ENCODE data around the gene FZD4. TPM values are rescaled to one million over a fixed set of nuclear protein-coding genes. Genes with fewer than 3 reads are reported as not detected.

The FZD4 gene
- total and polyA plus RNA-seq, 2 donors (not counting 1 experiment from before 2014, with no cell fraction given): 0.01 to 0.02 TPM

- Mint-ChIP-seq H3K4me1 (no peaks in the 10 kb centered on the region), H3K4me3 (no peak overlapping the region), H3K27me3 (peaks cover 10% of the 10 kb centered on the region), H3K9me3 (ENCODE audit: insufficient read depth) (no peaks in the 10 kb centered on the region), H3K27ac (no peak overlapping the region)
- intact Hi-C loops (cut with micrococcal nuclease): no loop called here
- ATAC-seq (ENCODE audit: low read depth): no peak
- H3K9me3 ChIP-seq (ENCODE audit: control extremely low read depth in 1 of 3, control insufficient read depth in 2 of 3, insufficient read depth in 1 of 3, low read length in 2 of 3): no peaks in the 10 kb centered on the region
- H3K9ac ChIP-seq (ENCODE audit: low read length): no peak overlapping the region
- H3K36me3 ChIP-seq (replicated peaks in 1 of 2; ENCODE audit: control extremely low read depth in 1 of 2, control insufficient read depth in 1 of 2, extremely low read depth in 1 of 2, insufficient read depth in 2 of 2, low read length in 1 of 2): no peaks in the 10 kb centered on the region
- ChIA-PET POLR2A (no interaction called here), CTCF (interaction anchor here (0.6 to 7.7 kb wide), 24 partner anchors 8 to 484 kb away, joined by 3 to 123 read pairs (median 4); partner anchors contain the start of gene FZD4)
- peak; percentile 49 for DNase-seq
- no peak overlapping the region for H3K4me3 ChIP-seq (ENCODE audit: control extremely low read depth in 1 of 5, extremely low read depth in 1 of 5, insufficient read depth in 1 of 5, low read depth in 2 of 5, low read length in 4 of 5)
- no peak for TF ChIP-seq EZH2 (IDR thresholded peaks at IDR 0.05; ENCODE audit: borderline replicate concordance, insufficient read depth, low read depth, low read length, poor library complexity, severe bottlenecking)
- TF ChIP-seq CTCF (IDR thresholded peaks at IDR 0.05): peak; percentile 76
- WGBS (ENCODE audit: insufficient coverage): no CpG with 5 or more reads among the region's 4 CpGs
- no peak overlapping the region for H3K4me2 ChIP-seq (replicated peaks; ENCODE audit: low read depth, low read length, poor library complexity, severe bottlenecking)
- H4K20me1 ChIP-seq (ENCODE audit: control insufficient read depth, insufficient read depth, low read length, poor library complexity, severe bottlenecking): no peaks in the 10 kb centered on the region
- no peaks in the 10 kb centered on the region for H3K79me2 ChIP-seq (ENCODE audit: control insufficient read depth, insufficient read depth, low read length)
- H3K4me1 ChIP-seq (ENCODE audit: control insufficient read depth in 2 of 2, insufficient read depth in 2 of 2, low read length in 2 of 2): no peaks in the 10 kb centered on the region
- no peak overlapping the region for H3K27ac ChIP-seq (ENCODE audit: low read length in 2 of 2)
- H3K27me3 ChIP-seq (replicated peaks in 1 of 4; ENCODE audit: control extremely low read depth in 1 of 4, control insufficient read depth in 3 of 4, insufficient read depth in 4 of 4, low read length in 3 of 4): no peaks in the 10 kb centered on the region
- no peak overlapping the region for H2AFZ ChIP-seq (ENCODE audit: insufficient read depth, low read depth, low read length, poor library complexity, severe bottlenecking)
Measured at GRCh38 chr11:86938900-86939880, 16.0 kb downstream of the FZD4 start.

Measured in B cell (primary cell).